Right kidney (tissue), 9 donors: ENCODE data around the gene PRAMEF33.
"Not testable (repeated sequence)": the region's sequence is repeated elsewhere in the genome, so short reads cannot be mapped to it uniquely, and the experiment has no call there.

Experiments
- DNase-seq: peaks from one replicate; pipeline ENCODE4 v3.0.0-alpha.2; 2016
- long read RNA-seq, 8 donors: transcript quantifications; one replicate each; lab custom pipeline, GENCODE V29; 2026

Gene PRAMEF33, protein sequence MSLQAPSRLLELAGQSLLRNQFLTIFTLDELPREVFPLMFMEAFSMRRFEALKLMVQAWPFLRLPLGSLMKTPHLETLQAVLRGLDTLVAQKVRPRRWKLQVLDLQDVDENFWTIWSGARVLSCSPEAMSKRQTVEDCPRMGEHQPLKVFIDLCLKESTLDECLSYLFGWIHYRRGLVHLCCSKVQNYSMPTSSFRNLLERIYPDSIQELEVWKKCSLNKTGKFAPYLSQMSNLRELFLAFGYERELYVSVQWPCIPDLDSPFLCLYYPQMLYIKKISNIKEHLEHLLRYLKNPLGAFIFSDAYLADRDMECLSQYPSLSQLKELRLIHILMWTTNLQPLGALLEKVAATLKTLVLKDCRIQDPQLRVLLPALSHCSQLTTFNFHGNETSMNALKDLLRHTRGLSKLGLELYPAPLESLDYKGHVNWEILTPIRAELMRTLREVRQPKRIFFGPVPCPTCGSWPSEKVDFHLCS
- long read RNA-seq, donor 1 = 0 reads
- long read RNA-seq, donor 2 = 0 reads
- long read RNA-seq, donor 3 = 0 reads
- long read RNA-seq, donor 4 = 0 reads
- long read RNA-seq, donor 5 = 0 reads
- long read RNA-seq, donor 6 = 0 reads
- long read RNA-seq, donor 7 = 0 reads
- long read RNA-seq, donor 8 = 0 reads

DNA sequence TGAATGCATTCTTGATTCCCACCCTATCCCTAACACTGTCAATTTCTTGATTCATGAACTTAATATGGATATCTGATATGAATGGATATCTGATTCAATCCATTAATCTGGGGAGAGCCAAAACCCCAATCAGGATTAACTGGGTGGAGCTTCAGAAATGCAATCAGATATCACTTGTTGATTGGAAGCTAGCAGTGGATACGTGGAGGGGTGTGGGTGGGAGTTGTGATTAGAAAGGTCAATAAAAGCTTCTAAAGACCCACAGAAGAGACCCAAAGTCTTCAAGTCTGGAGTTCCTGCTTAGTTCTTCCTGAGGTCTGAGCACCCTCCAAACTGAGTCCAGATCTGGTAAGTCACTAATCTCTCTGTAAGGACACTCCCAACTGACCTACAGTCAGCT, at the start of gene PRAMEF33:
PRAMEF33 (plus strand) TSS at position 301 of the 400 bp plus-strand sequence. CDS start 2,416 bp downstream, outside the sequence.
- DNase-seq = not testable (repeated sequence)

DNA sequence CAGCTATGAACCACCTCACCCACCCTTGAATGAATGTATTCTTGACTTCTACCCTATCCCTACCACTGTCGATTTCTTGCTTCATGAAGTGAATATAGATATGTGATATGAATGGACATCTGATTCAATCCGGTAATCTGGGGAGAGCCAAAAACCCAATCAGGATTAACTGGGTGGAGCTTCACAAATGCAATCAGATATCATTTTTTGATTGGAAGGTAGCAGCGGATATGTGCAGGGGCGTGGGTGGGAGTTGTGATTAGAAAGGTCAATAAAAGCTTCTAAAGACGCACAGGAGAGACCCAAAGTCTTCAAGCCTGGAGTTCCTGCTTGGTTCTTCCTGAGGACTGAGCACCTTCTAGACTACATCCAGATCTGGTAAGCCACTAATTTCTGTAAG, 49.4 kb upstream of the PRAMEF33 start, which contains the start of gene PRAMEF5:
PRAMEF5 (plus strand) TSS at position 301 of the 400 bp plus-strand sequence. CDS start 5,071 bp downstream, outside the sequence.
- DNase-seq = not testable (repeated sequence)

DNA sequence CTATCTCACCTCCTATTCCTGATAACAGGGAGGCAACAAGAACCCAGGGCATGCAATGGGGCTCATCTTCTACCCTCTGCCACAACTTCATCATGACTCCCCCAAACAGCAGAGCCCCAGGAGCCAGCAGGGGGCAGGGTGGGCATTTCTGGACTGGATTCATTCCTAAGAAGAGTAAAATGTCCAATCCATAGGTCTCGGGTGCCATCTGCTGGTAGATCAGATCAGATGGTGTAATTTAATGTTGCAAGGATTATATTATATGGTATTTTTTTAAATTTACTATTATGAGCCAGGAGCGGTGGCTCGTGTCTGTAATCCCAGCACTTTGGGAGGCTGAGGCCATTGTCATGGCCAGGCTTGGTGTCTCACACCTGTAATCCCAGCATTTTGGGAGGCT, 38.2 kb upstream of the PRAMEF33 start:
- DNase-seq = not testable (repeated sequence)

DNA sequence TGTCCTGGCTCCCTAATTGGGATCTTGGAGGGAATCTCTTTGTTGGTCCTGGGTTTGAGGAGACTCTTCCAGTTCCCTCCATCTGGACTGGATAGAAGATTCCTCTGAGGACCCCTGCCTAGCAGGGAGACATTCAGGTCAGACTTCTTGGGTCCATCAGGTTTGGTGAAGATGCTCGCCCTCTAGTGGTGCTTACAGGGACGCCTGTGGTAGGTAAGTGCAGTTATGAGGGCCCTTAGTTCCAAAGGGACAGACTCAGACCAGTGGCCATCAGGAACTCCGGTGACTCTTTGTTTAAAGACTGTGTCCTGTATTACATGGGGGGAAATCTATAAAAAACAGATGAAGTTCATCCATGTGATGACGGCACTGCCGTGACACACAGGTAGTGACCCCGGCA, 26.3 kb upstream of the PRAMEF33 start:
- not testable (repeated sequence) for DNase-seq

DNA sequence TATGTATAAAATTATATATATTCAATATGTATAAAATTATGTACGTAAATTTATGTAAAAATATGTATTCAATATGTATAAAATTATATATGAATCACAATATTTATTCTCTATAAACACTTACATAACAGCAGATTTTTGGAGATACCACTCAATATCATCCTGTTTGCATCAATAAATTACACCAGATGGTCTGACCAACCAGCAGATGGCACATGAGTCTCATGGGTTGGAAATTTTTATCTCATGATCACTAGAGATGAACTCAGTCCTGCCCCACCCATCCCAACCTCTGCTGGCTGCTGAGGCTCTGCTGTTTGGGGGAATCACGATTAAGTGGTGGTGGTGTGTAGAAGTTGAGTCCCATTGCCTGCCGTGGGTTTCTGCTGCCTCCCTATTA, 23.7 kb upstream of the PRAMEF33 start:
- DNase-seq = not testable (repeated sequence)

DNA sequence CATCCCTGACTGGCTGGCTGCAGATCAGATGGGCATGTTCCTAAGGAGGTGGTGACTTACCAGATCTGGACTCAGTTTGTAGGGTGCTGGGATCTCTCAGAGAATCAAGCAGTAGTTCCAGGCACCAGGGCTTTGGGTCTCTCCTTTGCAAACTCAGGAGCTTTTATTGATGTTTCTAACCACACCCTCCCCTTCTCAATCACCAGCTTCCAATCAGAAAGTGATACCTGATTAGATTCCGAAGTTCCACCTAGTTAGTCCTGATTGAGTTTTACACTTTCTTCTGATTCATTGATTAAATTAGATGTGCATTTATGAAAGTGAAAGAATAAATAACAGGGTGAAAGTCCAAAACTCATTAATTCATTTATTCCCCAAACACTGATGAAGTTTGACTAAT, 18.3 kb upstream of the PRAMEF33 start, which contains the start of gene PRAMEF8:
PRAMEF8 (minus strand) TSS at position 101 of the 400 bp plus-strand sequence. CDS start 1,046 bp downstream, outside the sequence.
- DNase-seq = not testable (repeated sequence)

DNA sequence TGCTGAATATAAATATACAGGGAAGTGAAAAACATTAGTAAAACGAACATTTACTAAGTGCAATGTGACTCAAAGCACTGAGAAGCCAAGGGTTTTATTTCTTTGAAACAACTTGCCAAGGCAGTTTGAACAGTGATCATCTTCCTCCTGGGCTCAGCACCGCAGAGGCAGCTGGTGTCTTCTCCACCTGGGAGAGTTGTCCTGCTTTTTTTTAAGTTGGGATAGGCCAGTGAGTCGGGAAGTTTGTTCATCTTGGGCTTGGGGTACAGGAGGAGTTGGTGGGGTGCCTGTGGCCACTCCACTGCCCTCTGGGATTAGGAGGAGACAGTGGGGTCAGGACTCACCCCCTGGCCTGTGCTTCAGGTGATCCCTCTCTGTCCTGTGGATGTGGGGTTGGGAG, 14.3 kb upstream of the PRAMEF33 start:
- not testable (repeated sequence) for DNase-seq

DNA sequence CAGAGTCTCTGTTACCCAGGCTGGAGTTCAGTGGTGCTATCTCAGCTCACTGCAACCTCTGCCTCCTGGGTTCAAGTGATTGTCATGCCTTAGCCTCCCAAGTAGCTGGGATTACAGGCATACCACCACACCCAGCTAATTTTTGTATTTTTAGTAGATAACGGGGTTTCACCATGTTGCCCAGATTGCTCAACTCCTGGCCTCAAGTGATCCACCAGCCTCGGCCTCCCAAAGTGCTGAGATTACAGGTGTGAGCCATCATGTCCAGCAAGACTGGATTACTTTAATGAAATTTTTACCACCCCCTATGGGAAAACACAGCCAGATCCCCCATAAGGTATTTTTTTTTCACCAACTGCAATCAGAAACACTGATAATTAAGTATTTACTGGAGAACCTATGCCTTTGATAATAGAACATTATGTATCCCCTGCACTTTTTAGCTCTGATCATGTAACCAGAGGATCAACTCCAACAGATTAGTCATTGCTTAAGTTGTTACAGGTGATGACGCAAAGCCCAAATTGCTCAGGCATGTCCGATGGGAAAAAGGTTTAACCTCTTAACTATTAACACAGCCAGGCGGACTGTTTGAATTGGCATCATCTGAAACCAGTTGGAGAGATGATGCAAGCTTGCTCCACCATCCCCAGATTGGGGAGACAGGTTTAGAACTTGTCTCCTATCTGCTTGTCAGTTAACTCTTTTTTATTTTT, 6.0 kb upstream of the PRAMEF33 start:
- not testable (repeated sequence) for DNase-seq

DNA sequence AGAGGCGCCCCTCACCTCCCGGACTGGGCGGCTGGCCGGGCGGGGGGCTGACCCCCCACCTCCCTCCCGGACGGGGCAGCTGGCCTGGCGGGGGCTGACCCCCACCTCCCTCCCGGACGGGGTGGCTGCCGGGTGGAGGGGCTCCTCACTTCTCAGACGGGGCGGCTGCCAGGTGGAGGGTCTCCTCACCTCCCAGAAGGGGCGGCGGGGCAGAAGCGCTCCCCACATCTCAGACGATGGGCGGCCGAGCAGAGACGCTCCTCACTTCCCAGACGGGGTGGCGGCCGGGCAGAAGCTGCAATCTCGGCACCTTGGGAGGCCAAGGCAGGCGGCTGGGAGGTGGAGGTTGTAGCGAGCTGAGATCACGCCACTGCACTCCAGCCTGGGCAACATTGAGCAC, 4.6 kb upstream of the PRAMEF33 start:
- DNase-seq = not testable (repeated sequence)

DNA sequence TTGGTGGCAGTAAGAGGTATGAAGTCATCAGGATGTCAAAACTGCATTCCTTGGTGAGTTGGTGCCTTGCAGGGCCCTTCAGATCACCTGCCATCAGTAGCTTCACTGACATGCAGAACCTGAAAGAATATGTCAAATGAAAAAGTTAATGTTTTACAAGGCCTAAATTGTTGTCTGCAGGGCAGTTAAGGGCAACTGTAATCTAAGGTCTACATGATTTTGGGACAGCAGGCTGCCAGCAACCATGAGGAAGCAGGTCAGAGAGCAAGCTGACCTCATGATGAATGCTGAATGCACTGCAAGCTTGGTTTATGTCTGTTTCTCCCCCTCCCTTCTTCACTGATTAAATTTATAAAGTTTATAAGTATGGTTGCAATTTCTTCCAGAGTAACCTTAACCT, 1.1 kb upstream of the PRAMEF33 start:
- not testable (repeated sequence) for DNase-seq

DNA sequence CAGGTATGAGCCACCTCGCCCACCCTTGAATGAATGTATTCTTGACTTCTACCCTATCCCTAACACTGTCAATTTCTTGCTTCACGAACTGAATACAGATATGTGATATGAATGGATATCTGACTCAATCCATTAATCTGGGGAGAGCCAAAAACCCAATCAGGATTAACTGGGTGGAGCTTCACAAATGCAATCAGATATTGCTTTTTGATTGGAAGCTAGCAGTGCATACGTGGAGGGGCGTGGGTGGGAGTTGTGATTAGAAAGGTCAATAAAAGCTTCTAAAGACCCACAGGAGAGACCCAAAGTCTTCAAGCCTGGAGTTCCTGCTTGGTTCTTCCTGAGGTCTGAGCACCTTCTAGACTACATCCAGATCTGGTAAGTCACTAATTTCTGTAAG, 11.9 kb downstream of the PRAMEF33 start, which contains the start of gene PRAMEF15:
PRAMEF15 (plus strand) TSS at position 301 of the 400 bp plus-strand sequence. CDS start 2,827 bp downstream, outside the sequence.
- DNase-seq = not testable (repeated sequence)

DNA sequence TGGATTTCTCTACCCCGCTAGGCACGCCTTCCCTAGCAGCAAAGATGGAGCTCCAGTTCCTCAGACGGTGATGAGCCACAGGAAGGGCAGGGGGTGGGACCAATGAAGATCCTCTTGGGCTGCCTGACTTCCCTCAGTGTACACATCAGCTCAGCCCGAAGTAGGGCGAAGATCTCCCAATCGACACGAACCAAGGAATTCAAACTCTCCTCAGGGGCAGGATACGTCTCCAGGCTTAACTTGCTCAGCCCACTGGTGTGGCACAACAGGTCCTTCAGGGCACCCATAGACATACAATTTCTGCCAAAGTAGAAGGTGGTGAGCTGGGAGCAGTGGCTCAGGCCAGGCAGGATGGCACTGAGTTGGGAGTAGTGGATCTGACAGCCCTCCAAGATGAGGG, 39.2 kb downstream of the PRAMEF33 start:
- not testable (repeated sequence) for DNase-seq

DNA sequence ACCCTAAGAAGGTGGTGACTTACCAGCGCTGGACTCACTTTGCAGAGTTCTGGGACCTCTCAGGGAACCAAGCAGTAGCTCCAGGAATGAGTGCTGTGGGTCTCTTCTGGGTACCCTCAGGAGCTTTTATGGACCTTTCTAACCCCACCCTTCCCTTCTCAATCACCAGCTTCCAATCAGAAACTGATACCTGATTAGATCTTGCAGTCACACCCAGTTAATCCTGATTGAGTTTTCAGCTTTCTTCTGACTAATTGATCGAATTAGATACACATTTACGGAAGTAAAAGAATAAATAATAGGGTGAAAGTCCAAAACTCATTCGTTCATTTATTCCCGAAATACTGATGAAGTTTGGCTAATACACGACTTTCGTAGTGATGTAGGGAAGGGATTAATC, 43.7 kb downstream of the PRAMEF33 start, which contains the start of gene PRAMEF14:
PRAMEF14 (minus strand) TSS at position 101 of the 400 bp plus-strand sequence. CDS start 1,820 bp downstream, outside the sequence.
- not testable (repeated sequence) for DNase-seq

DNA sequence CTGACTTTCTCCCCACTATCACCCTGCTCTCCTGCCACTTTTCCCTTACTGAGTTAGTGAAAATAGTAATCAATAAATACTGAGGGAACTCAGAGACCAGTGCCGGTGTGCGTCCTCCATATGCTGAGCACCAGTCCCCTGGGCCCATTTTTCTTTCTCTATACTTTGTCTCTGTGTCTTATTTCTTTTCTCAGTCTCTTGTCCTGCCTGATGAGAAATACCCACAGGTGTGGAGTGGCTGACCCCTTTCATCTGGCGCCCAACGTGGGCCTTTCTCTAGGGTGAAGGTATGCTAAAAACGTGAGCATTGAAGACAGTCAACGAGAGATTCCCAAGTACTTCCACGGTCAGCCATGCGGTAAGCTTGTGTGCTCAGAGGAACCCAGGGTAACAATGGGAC, 50.1 kb downstream of the PRAMEF33 start:
- not testable (repeated sequence) for DNase-seq

DNA sequence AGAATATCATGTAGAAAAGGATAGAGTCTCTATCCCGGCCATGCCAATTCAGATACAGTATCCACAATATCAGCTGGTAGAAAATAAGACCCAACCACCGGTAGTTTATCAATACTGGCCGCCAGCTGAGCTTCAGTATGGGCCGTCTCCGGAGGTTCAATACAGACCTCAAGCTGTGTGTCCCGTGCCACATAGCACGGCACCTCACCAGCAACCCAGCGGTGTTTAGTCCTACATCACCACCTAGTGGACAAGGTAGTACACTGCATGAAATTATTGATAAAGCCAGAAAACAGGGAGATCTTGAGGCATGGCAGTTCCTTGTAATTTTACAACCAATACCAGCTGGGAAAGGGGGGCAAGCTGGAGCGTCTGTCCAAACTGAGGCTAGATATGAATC, 51.1 kb downstream of the PRAMEF33 start:
- DNase-seq = not testable (repeated sequence)

DNA sequence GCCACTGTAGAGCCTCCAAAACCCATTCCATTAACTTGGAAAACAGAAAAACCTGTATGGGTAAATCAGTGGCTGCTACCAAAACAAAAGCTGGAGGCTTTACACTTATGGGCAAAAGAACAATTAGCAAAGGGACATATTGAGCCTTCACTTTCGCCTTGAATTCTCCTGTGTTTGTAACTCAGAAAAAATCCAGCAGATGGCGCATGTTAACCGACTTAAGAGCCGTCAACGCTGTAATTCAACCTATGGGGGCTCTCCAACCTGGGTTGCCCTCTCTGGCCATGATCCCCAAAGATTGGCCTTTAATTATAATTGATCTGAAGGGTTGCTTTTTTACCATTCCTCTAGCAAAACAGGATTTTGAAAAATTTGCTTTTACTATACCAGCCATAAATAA, 53.4 kb downstream of the PRAMEF33 start:
- peak; percentile 16 for DNase-seq
